HG03565 (cell line): ENCODE data around the gene HES1.

ENCODE experiments used
- ATAC-seq: cut with Tn5 transposase; IDR thresholded peaks from one replicate; pipeline ENCODE4 v1.9.1; 2021; ENCODE audit warnings: mild to moderate bottlenecking, moderate library complexity; ENCODE audit not compliant: unreplicated experiment

HES1 gene

GRCh38 chr3:194165271-194166018, 29.5 kb downstream of the HES1 start:
- no peak for ATAC-seq

GRCh38 chr3:194166682-194167479, 30.9 kb downstream of the HES1 start:
- no peak for ATAC-seq

GRCh38 chr3:194167480-194168282, 31.7 kb downstream of the HES1 start:
- ATAC-seq = no peak

- no peak for ATAC-seq
Observed at GRCh38 chr3:194168994-194169393, 33.0 kb downstream of the HES1 start.

- ATAC-seq = no peak
Observed at GRCh38 chr3:194169595-194169994, 33.6 kb downstream of the HES1 start.

- no peak for ATAC-seq
Observed at GRCh38 chr3:194170793-194171192, 34.8 kb downstream of the HES1 start.

GRCh38 chr3:194174406-194174805, 38.5 kb downstream of the HES1 start:
- no peak for ATAC-seq

- ATAC-seq = no peak
Observed at GRCh38 chr3:194174980-194175379, 39.0 kb downstream of the HES1 start.

- no peak for ATAC-seq
Observed at GRCh38 chr3:194176274-194176991, 40.5 kb downstream of the HES1 start.

GRCh38 chr3:194177141-194177540, 41.2 kb downstream of the HES1 start:
- no peak for ATAC-seq

GRCh38 chr3:194178128-194178527, 42.2 kb downstream of the HES1 start:
- no peak for ATAC-seq

GRCh38 chr3:194178669-194179068, 42.7 kb downstream of the HES1 start:
- no peak for ATAC-seq

- no peak for ATAC-seq
Observed at GRCh38 chr3:194180570-194180969, 44.6 kb downstream of the HES1 start.

GRCh38 chr3:194181612-194182529, 45.9 kb downstream of the HES1 start:
- no peak for ATAC-seq

GRCh38 chr3:194183271-194183670, 47.3 kb downstream of the HES1 start:
- no peak for ATAC-seq

- no peak for ATAC-seq
Observed at GRCh38 chr3:194184265-194184751, 48.4 kb downstream of the HES1 start.

- ATAC-seq = no peak
Observed at GRCh38 chr3:194184801-194185200, 48.9 kb downstream of the HES1 start.

- no peak for ATAC-seq
Observed at GRCh38 chr3:194185221-194185620, 49.3 kb downstream of the HES1 start.

GRCh38 chr3:194187233-194187944, 51.4 kb downstream of the HES1 start:
- ATAC-seq = no peak
